Myocyte (in vitro differentiated cells): ENCODE results near the gene EXO1. TPM values are rescaled to one million over a fixed set of nuclear protein-coding genes. Genes with fewer than 3 reads are reported as not detected.
A peak's percentile ranks its signal among the peaks of the same experiment; 100 is the strongest.
"Not testable (repeated sequence)": the region's sequence is repeated elsewhere in the genome, so short reads cannot be mapped to it uniquely, and the experiment has no call there.

Experiments
- DNase-seq: peaks from one replicate; pipeline ENCODE4 v3.0.0-alpha.2; 2012; ENCODE audit warnings: low read depth
- total RNA-seq: library from RNA; depleted of rRNA; stranded (reverse); fragments of >200 nt; gene quantifications from 2 replicates; pipeline ENCODE4 v1.2.3, GENCODE V29; 2014

Gene EXO1
- total RNA-seq, 1 donor from 2014 or later = 0.21 TPM

DNA sequence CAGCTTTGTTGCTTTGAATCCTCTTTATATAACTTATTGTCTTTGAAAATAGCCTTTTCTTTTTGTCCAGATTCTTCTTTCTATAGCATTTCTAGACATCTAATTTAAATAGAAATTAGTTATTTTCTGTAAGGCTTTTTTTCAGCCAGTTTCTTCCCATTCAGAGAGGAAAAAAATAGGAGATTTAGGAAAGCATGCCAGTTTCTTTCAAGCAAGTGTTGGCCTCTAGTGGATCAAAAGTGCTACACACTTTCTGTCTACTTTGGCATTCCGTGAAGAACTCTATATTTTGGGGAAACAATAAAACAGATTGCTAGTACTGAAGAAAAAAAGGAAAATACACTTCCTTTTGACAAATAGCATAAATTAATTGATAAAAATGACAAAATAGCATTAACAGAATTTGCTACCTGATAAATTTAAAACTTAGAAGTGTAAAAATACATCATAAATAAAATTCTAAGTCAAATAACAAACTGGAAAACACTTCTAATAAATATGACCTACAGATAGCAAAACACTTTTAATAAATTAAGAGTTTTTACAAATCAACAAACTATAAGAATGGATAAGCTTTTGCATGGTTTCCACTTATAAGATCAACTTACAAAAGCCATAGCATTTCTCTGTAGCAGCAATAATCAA lies 13.1 kb upstream of the EXO1 start:
- DNase-seq = peak; percentile 52

DNA sequence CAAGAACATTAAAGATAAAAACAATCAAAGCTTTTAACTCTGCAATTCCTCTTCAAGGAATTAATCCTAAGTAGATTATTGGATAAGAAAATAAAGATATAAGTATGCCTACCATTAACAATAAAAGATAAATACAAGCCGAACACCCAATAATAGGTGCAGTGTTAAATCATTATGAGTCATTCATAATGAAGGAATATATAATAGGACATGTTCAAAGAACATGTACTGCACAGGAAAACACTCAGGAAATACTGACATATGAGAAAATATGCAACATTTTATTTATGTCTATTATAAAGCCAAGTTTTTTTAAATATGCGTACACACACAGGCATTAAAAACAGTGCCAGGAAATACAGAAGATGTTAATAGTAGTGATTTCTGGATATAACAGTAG lies 11.1 kb upstream of the EXO1 start:
- DNase-seq = no peak

DNA sequence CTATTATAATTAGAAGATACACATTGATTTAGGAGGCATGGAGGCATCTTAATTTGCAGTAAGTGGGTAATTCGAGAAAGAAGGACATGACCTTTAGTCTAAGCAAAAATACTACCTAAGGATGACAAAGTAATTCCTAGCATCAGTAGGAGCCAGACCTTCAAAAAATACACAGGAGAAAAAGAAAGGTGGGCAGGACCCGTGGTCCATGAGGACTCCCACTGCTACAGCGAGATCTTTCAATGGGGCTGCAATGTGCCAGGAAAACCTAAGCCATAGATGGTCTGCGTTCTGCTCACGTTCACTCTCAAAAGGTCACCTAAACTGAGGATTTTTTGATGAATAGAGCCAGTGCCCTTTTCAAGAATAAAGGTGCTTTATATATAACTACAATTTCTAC lies 10.6 kb upstream of the EXO1 start:
- DNase-seq = no peak

DNA sequence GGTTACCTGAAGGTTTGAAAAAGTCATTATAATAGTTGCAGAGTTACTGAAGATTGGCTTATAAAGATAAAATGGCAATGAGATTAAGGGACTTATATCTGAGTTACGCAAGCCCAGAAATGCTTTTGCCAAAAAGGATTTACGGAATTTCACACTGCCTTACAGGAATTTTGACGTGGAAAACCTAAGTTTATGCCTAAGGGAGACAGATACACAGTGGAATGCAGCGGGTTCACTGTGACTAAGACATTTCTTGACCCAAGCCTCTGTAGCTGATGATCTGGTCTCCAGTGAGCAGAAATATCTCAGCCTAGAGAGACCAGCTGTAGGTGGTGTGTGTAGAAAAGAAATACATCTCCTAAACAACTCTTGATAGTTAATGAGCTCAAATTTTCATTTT lies 10.1 kb upstream of the EXO1 start:
- DNase-seq = peak; percentile 50

DNA sequence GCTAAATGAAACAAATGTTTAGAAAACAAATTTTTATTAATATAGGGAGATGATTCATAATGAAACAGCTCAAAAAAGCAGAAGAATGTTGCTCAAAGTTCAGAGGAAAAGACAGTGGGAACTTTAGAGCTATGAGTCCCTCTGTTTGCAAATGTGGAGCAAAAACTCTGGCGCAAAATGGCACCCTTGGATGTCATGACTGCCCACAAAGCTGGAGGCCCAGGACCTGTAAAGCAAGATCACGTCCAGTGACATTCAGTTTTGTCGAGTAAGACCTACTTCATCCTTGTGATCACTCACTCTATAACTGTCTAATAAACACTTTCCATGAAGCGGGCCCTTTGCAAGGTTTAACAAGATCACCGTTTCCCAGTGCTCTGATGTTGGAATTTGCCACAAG lies 9.1 kb upstream of the EXO1 start:
- DNase-seq = no peak

DNA sequence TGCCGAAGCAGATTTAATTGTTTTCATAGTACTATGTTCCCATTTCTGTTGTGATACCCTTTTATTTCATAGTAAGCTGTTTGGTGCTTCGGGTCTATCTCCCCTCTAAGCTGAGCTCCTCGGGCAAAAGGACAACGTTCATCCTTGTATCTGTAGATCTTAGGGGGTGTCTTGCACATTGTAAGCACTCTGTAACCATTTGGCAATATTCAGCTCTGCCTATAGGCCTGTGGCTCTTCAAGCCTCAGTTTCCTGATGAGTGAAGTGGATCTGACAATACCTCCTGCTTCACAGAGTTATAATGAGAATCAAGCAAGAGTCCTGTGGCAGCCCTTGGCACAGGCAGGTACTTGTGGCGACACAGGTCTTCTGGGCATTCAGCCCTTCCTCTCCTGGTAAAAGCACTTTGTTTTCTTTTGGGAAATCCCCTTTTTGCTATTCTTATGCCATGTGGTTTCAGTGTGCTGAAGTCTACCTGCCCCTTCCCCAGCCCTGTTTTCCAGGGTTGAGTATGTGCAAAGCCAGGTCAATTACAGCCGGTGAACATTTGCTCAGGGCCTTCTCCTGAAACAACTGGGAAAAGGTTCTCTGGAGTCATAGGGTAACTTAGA lies 8.5 kb upstream of the EXO1 start:
- no peak for DNase-seq

DNA sequence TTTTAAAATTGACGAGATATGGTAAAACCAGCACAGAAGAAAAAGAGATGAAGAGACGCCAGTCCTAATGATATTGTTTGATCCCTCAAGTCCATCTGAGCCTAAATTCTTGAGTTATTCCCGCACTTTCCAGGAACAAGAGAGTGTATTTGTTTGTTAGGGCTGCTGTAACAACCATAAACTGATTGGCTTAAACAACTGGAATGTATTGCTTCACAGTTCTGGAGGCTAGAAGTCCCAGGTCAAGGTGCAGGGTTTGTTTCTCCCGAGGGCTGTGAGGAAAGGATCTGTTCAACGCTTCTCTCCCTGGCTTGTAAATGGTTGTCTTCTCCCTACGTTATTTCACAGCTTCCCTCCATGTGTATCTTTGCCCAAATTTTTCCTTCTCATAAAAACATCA lies 7.8 kb upstream of the EXO1 start:
- DNase-seq = no peak

DNA sequence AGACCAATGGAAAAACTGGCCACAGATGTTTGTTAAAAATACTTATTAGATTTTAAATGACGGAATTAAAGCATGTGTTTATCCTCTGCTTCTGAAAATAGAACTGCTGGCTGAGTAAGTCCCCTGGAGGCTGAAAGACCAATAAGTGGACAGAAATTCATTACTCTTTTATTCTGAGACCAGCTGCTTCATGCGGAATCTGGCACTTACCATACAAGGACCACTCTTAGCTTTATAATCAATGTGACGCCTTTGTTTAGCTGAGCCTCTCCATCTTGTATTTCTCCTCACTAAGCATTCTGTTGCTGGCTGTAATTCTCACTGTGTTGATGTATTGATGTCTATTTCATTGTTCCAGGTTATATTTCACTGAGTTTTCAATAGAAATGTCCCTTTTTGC lies 6.3 kb upstream of the EXO1 start:
- DNase-seq = no peak

DNA sequence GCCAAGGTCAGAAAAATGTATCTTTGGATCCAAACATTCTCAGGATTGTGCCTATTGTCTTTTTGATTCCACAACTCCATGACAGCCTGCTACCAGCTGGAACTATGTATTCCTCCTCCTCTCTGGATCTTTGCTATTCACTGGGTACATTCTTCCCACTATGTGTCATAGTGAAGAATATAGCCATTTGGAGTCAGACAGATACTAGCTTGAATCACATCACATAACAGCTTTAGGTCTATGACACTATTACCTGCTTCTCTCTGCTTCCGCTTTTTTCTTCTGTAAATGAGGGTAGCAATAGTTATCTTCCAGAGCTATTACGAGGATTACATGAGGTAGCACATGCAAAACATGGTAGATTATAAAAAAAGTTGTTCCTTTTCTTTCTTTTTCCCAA lies 5.4 kb upstream of the EXO1 start:
- peak; percentile 72 for DNase-seq

DNA sequence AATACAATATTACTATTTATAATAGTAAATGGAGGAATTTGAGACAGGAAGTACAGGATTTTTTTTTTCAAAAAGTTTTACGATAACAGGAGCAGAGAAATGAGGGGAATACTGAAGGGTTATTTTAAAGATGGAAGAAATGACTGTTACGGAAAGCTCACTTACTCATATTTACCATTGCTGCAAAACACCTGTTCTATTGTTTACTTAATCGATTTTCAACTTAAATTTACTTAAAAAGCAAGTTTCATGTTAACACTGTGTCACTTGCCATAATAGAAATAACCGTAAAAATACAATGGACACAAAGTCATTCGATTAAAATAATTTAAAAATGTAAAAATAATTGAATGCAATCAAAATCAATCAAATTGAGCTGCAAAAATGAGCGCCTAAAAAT lies 3.4 kb upstream of the EXO1 start:
- DNase-seq = no peak

DNA sequence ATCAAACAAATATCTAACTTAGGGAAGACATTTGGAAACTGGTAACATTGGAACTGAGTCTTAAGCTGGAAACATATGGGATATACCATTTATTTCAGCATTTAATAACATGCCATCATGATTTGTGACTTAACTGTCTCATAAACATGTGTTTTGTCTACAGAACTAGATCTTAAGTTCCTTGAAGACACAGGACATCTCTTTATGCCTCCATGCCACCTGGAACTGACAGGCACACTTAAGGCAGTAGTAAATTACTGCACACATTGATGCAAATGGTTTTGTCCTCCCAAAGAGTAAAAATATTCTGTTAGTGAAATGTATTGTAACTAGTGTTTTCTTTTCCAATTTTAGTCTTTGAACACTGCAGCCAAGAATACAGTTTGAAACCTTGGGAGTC lies 1.6 kb upstream of the EXO1 start:
- no peak for DNase-seq

DNA sequence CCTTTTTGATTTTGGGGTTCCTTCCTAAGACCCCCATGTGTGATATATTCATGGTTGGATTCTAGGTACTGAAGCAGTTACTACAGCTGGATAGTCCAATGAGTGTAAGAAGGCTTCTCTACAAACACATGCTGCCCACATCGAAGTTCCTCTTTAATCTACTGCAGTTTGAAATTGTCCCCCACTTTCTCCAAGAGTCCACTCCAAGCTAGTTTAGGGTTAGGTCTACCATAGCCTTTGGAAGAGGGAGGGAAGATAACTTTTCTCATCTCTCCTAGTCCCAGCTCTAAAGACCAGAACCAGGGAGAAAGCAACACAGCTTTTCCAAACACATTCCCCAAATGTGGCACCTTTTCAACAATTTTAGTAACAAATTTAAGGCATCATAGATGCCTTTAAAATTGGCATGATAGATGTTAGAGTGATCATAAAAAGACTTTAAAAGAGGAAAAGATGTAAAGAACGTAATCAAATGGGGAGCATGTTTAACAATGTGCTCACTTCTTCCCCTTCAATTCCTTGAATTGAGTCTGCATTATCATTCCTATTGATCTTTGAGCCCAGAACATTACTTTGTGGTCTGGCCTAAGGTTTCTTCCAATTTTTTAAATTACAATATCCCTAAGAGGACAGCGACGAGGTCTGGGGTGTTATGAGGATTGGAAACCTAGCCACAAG lies 1.0 kb upstream of the EXO1 start:
- no peak for DNase-seq

DNA sequence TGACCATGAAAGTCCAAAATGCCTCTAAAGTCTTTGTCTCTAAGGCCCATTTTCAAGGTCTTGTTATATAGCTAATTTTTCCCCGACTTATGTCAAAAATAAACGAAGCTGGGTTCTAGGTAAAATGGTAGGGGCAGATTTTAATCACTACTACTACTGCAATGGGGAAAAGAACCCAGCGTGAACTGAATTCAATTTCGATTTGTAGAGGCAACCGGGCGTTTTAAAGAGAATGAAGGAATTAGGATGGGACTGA lies 536 bp upstream of the EXO1 start:
- no peak for DNase-seq

DNA sequence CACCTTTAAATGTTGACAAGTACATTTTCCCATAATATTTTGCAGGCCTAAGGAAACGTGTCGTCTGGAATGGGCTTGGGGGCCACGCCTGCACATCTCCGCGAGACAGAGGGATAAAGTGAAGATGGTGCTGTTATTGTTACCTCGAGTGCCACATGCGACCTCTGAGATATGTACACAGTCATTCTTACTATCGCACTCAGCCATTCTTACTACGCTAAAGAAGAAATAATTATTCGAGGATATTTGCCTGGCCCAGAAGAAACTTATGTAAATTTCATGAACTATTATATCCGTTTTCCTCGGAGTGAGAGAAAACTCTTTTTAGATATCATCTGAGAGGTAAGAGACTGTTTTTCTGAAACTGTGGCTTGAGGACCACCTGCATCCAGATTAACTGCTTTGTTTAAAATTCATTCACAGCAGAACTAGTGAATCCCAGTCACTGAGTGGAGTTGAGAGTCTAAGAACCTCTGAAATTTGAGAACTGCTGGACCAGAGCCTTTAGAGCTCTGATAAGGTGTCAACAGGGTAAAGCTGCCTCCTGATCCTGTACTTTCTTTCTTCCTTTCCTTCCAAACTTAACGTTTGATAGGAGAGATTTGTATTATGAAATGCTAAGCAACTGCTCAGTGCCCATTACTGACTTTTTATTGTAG lies 811 bp downstream of the EXO1 start:
- DNase-seq = no peak

DNA sequence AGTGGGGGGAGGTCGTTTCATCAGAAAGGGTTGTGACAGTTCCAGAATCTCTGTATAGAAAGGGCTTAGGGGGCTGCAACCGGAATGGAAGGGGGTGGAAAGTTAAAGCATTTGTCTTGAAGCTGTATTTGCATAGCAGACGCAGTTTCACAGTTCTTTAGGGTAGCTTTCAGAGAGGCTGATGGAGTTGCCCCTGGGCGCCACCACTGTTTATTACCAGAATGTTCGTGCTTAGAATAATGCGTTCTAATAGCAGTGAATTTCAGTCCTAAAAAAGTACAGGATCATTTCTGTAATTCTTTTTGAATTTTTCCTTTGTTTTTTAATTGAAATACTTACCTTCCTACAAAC lies 1.3 kb downstream of the EXO1 start:
- DNase-seq = no peak

DNA sequence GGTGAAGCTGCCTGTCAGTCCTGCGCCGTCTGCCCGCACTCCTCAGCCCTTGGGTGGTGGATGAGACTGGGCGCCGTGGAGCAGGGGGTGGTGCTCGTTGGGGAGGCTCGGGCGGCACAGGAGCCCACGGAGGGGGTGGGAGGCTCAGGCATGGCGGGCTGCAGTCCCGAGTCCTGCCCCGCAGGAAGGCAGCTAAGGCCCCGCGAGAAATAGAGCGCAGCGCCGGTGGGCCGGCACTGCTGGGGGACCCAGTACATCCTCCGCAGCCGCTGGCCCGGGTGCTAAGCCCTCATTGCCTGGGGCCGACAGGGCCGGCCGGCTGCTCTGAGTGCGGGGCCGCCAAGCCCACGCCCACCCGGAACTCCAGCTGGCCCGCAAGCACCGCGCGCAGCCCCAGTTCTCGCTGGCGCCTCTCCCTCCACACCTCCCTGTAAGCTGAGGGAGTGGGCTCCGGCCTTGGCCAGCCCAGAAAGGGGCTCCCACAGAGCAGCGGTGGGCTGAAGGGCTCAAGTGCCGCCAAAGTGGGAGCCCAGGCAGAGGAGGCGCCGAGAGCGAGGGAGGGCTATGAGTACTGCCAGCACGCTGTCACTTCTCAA lies 7.6 kb downstream of the EXO1 start:
- not testable (repeated sequence) for DNase-seq

DNA sequence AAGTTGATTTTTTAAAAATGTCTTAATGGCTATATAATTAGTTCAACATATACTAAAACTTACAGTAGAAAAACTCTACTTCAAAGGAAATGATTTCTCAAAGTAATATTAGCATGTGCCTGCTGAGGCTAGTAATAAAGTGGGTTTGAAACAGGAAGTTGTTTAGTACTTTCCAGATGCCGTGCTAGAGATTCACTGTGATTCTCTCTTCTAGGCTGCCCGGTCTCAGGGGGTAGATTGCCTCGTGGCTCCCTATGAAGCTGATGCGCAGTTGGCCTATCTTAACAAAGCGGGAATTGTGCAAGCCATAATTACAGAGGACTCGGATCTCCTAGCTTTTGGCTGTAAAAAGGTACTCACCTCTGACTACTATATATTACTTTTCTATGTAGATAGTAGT lies 9.1 kb downstream of the EXO1 start:
- DNase-seq = no peak

DNA sequence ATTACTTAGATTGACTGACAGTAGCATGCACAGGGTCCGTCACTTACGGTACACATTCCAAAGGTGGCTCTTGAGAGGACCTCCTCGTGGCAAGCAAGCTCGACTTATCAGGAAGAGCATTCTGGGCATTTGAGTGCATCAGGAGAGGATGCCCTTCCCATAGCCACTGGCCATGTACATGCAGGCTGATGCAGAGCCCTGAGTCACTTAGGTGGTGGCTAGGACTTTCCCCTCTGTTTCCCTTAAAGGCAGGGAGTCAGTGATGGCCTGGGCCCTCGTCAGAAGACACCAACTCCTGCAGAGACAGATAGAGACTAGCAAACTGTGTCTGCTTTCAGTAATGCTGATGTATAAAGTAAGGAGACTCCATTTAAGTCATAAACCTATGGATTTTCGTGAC lies 12.9 kb downstream of the EXO1 start:
- DNase-seq = no peak

DNA sequence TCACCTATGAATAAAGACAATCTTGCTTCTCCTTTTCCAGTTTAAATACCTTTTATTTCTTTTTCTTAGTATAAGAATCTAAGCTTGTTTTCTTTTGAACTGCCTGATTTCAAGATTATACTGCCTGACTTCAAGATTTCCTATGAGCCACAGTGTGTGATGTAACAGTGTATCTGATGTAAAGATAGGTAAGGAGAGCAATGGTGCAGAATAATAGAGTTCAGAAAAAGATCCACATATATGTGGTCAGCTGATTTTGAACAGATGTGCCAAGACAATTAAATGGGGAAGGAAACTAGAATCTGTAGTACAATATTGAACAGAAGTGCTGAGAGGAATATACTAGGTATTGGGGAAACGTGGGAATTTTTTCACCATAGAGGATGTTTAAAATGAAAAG lies 21.0 kb downstream of the EXO1 start:
- DNase-seq = no peak

DNA sequence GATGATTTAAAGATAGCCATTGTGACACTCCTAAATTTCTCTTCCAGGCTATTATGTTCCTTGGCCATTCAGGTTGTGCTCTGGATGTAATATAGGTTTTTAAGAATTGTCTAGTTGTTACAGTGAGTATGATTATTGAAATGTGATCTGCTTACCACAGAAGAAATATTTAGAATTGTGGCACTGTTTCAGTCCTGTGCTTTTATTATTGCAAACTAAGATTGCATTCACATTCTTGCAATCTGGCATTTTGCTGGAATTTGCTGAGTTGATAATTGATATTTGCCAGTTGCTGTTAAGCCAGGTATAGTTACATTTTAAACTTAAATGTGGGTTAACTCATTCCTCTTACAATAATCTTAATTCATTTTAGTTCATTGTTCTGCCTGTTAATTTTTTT lies 22.3 kb downstream of the EXO1 start:
- no peak for DNase-seq

DNA sequence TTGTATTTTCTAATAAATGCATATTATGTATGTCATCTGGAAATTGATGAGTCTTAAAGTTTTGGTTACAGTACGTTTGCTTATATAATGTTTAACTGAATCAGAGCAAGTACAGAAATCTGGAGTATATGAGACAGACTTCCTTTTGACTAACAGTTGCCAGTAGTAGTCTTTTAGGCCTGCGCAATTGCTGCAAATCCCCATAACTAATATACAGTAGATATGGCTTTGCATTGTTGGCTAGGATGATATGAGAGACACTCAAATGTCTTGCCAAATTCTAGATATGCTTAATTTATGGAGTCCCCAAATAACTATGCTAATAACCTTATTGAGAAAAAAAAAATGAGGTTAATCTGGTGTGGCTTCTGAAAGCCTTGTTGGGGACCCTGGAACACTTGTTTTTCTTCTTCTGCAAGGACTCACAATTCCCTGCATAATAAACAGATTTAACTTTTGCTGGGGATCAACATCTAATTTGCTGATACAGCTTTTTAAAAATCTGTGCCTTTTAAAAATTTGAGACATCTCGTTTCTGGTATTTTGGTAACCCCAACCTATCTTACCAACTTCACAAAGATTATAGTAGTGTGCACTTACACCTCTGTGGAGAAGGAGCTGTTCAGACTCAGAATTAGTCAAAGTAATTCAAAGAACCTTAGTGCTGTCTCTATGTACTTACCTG lies 22.9 kb downstream of the EXO1 start:
- no peak for DNase-seq

DNA sequence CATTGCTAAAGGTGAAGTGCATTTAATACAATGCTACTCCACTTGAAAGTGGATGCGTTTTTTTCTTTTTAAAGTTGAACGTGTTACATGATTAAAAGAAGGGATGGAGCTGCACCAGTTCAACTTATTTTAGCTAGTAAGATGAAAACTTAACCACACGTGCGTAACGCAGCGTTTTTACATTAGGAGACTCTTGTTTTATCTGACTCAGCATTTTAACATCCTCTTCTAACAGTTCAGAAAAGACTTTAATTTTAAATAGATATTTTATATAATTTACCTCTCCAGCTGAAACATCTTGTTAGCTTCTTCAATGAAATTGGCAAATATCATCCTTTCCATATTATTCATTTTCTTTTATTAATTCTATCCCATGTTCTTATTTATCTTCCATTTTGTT lies 33.4 kb downstream of the EXO1 start:
- DNase-seq = no peak
